ENCODE data around the gene RNF175. TPM values are rescaled to one million over a fixed set of nuclear protein-coding genes. Genes with fewer than 3 reads are reported as not detected.

Gene RNF175
- total and polyA plus RNA-seq, 4 donors: 7.8 to 41.7 (median 32.9) TPM

GRCh38 chr4:153792618-153793247, 32.9 kb upstream of the RNF175 start:
- no peak for DNase-seq (ENCODE audit: low read depth in 4 of 6, low spot score in 6 of 6)
- Histone ChIP-seq H3K4me1 (ENCODE audit: control insufficient read depth, insufficient read depth, low read length) (peaks cover 51% of the 10 kb centered on the region), H3K27ac (ENCODE audit: low read depth, low read length) (no peak overlapping the region)

GRCh38 chr4:153791746-153792617, 32.2 kb upstream of the RNF175 start:
- WGBS (ENCODE audit: insufficient coverage): 6% methylated on average over 30 of the region's 37 CpGs
- Histone ChIP-seq H3K27ac (ENCODE audit: low read depth, low read length) (no peak overlapping the region), H3K4me3 (ENCODE audit: low read depth, low read length) (peak overlapping the region; percentile 14)

More at GRCh38 chr4:153792618-153793247, 32.9 kb upstream of the RNF175 start:
- H3K27me3 ChIP-seq (ENCODE audit: control insufficient read depth, insufficient read depth, low read length): peaks cover 65% of the 10 kb centered on the region
- H3K4me3 ChIP-seq (ENCODE audit: low read depth, low read length): peak overlapping the region; percentile 14
- whole genome bisulfite sequencing (ENCODE audit: insufficient coverage): 9% methylated on average over 37 of the region's 39 CpGs
- H3K9me3 ChIP-seq (ENCODE audit: control insufficient read depth, insufficient read depth, low read length): no peaks in the 10 kb centered on the region
- H3K36me3 ChIP-seq (ENCODE audit: control insufficient read depth, insufficient read depth, low read length): no peaks in the 10 kb centered on the region

DNA sequence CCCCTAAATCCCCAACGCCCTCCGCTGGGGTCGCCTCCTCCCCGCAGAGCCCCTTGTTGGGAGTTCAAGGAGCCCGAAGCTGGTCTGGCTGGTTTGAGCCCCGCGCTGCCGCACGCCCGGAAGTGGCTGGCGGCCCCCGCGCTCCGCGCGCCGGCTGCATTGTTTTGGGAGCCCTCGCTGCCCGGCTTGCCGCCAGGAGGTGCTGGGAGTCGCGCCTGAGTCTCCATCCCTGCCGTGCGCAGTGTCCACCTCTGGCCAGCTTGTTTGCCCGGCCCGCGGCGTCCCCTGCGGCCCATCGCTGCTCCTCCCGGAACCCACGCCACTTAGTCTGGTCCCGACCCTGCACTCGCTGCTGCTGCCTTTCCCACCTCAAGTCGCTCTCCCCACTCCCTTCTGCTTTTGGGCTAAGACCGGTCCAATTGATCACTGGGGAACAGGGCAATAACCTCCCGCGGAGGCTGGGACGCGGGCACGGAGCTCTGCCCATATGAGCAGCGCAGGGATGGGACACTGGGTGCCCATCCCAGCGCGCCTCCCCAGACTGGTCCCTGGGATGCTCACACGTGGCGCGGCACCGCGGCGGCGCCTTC, 31.2 kb upstream of the RNF175 start:
- peaks cover 51% of the 10 kb centered on the region for H3K4me1 ChIP-seq (ENCODE audit: control insufficient read depth, insufficient read depth, low read length)
- WGBS (ENCODE audit: insufficient coverage): 2% methylated on average over 51 of the region's 51 CpGs
- peak in 2 of 6 donors; percentile 70 to 75 for DNase-seq (ENCODE audit: low read depth in 4 of 6, low spot score in 6 of 6)
- H3K36me3 ChIP-seq (ENCODE audit: control insufficient read depth, insufficient read depth, low read length): no peaks in the 10 kb centered on the region
- no peaks in the 10 kb centered on the region for H3K9me3 ChIP-seq (ENCODE audit: control insufficient read depth, insufficient read depth, low read length)
- no peak overlapping the region for H3K27ac ChIP-seq (ENCODE audit: low read depth, low read length)
- peak overlapping the region; percentile 14 for H3K4me3 ChIP-seq (ENCODE audit: low read depth, low read length)
- H3K27me3 ChIP-seq (ENCODE audit: control insufficient read depth, insufficient read depth, low read length): peaks cover 76% of the 10 kb centered on the region

More at GRCh38 chr4:153791746-153792617, 32.2 kb upstream of the RNF175 start:
- Histone ChIP-seq H3K36me3 (ENCODE audit: control insufficient read depth, insufficient read depth, low read length) (no peaks in the 10 kb centered on the region), H3K27me3 (ENCODE audit: control insufficient read depth, insufficient read depth, low read length) (peaks cover 72% of the 10 kb centered on the region), H3K9me3 (ENCODE audit: control insufficient read depth, insufficient read depth, low read length) (no peaks in the 10 kb centered on the region), H3K4me1 (ENCODE audit: control insufficient read depth, insufficient read depth, low read length) (peaks cover 51% of the 10 kb centered on the region)
- DNase-seq (ENCODE audit: low read depth in 4 of 6, low spot score in 6 of 6): peak in 2 of 6 donors; percentile 88 to 91

GRCh38 chr4:153790500-153790865, 30.7 kb upstream of the RNF175 start:
- WGBS (ENCODE audit: insufficient coverage): 36% methylated on average over 9 of the region's 10 CpGs
- H3K27ac ChIP-seq (ENCODE audit: low read depth, low read length): no peak overlapping the region
- no peaks in the 10 kb centered on the region for H3K36me3 ChIP-seq (ENCODE audit: control insufficient read depth, insufficient read depth, low read length)
- no peaks in the 10 kb centered on the region for H3K9me3 ChIP-seq (ENCODE audit: control insufficient read depth, insufficient read depth, low read length)
- DNase-seq (ENCODE audit: low read depth in 4 of 6, low spot score in 6 of 6): peak in 2 of 6 donors; percentile 45 to 52
- no peak overlapping the region for H3K4me3 ChIP-seq (ENCODE audit: low read depth, low read length)
- peaks cover 51% of the 10 kb centered on the region for H3K4me1 ChIP-seq (ENCODE audit: control insufficient read depth, insufficient read depth, low read length)
- peaks cover 77% of the 10 kb centered on the region for H3K27me3 ChIP-seq (ENCODE audit: control insufficient read depth, insufficient read depth, low read length)

GRCh38 chr4:153789741-153790499, 30.1 kb upstream of the RNF175 start:
- Histone ChIP-seq H3K4me3 (ENCODE audit: low read depth, low read length) (peak overlapping the region; percentile 40), H3K27me3 (ENCODE audit: control insufficient read depth, insufficient read depth, low read length) (peaks cover 75% of the 10 kb centered on the region), H3K9me3 (ENCODE audit: control insufficient read depth, insufficient read depth, low read length) (no peaks in the 10 kb centered on the region), H3K27ac (ENCODE audit: low read depth, low read length) (no peak overlapping the region), H3K36me3 (ENCODE audit: control insufficient read depth, insufficient read depth, low read length) (no peaks in the 10 kb centered on the region), H3K4me1 (ENCODE audit: control insufficient read depth, insufficient read depth, low read length) (peaks cover 51% of the 10 kb centered on the region)
- peak in 2 of 6 donors; percentile 62 to 71 for DNase-seq (ENCODE audit: low read depth in 4 of 6, low spot score in 6 of 6)
- 41% methylated on average over 13 of the region's 28 CpGs for WGBS (ENCODE audit: insufficient coverage)

DNA sequence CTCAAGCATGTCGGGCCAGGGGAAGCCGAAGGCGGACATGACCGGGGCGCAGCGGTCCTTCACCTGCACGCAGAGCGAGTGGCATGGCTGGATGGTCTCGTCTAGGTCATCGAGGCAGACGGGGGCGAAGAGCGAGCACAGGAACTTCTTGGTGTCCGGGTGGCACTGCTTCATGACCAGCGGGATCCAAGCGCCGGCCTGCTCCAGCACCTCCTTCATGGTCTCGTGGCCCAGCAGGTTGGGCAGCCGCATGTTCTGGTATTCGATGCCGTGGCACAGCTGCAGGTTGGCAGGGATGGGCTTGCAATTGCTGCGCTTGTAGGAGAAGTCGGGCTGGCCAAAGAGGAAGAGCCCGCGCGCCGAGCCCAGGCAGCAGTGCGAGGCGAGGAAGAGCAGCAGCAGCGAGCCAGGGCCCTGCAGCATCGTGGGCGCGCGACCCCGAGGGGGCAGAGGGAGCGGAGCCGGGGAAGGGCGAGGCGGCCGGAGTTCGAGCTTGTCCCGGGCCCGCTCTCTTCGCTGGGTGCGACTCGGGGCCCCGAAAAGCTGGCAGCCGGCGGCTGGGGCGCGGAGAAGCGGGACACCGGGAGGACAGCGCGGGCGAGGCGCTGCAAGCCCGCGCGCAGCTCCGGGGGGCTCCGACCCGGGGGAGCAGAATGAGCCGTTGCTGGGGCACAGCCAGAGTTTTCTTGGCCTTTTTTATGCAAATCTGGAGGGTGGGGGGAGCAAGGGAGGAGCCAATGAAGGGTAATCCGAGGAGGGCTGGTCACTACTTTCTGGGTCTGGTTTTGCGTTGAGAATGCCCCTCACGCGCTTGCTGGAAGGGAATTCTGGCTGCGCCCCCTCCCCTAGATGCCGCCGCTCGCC, 28.8 kb upstream of the RNF175 start, which contains the start of gene SFRP2:
Gene SFRP2 (minus strand): TSS at position 671 of the 864 bp plus-strand sequence. CDS start 248 bp downstream, at position 423.
- DNase-seq (ENCODE audit: low read depth in 4 of 6, low spot score in 6 of 6): peak in 2 of 6 donors; percentile 80 to 85
- 2% methylated on average over 72 of the region's 72 CpGs for WGBS (ENCODE audit: insufficient coverage)
- Histone ChIP-seq H3K4me1 (ENCODE audit: control insufficient read depth, insufficient read depth, low read length) (peaks cover 51% of the 10 kb centered on the region), H3K9me3 (ENCODE audit: control insufficient read depth, insufficient read depth, low read length) (no peaks in the 10 kb centered on the region), H3K36me3 (ENCODE audit: control insufficient read depth, insufficient read depth, low read length) (no peaks in the 10 kb centered on the region), H3K4me3 (ENCODE audit: low read depth, low read length) (peak within 1 kb of the TSS; percentile 40), H3K27ac (ENCODE audit: low read depth, low read length) (peak within 1 kb of the TSS; percentile 13), H3K27me3 (ENCODE audit: control insufficient read depth, insufficient read depth, low read length) (peaks cover 71% of the 10 kb centered on the region)

DNA sequence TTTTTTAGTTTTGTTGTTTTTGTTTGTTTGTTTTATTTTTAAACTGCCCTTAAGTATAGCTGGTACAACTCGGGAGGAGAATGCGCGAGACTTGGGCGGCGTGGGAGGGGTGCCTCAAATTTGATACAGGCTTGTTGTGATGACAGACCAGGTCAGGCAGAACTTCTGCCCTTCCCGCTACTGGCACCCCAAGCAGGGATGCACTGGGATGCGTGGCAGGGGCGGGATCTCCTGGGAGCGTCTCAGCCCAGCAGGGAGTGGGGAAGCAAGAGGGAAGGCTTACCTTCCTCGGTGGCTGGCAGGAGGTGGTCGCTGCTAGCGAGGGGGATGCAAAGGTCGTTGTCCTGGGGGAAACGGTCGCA, 28.2 kb upstream of the RNF175 start:
- H3K27me3 ChIP-seq (ENCODE audit: control insufficient read depth, insufficient read depth, low read length): peaks cover 65% of the 10 kb centered on the region
- H3K36me3 ChIP-seq (ENCODE audit: control insufficient read depth, insufficient read depth, low read length): no peaks in the 10 kb centered on the region
- no peak for DNase-seq (ENCODE audit: low read depth in 4 of 6, low spot score in 6 of 6)
- WGBS (ENCODE audit: insufficient coverage): 18% methylated on average over 11 of the region's 15 CpGs
- H3K27ac ChIP-seq (ENCODE audit: low read depth, low read length): no peak overlapping the region
- H3K4me1 ChIP-seq (ENCODE audit: control insufficient read depth, insufficient read depth, low read length): peaks cover 51% of the 10 kb centered on the region
- peak overlapping the region; percentile 40 for H3K4me3 ChIP-seq (ENCODE audit: low read depth, low read length)
- no peaks in the 10 kb centered on the region for H3K9me3 ChIP-seq (ENCODE audit: control insufficient read depth, insufficient read depth, low read length)

- Histone ChIP-seq H3K36me3 (ENCODE audit: control insufficient read depth, insufficient read depth, low read length) (no peaks in the 10 kb centered on the region), H3K4me3 (ENCODE audit: low read depth, low read length) (peak overlapping the region; percentile 40), H3K4me1 (ENCODE audit: control insufficient read depth, insufficient read depth, low read length) (peaks cover 46% of the 10 kb centered on the region), H3K9me3 (ENCODE audit: control insufficient read depth, insufficient read depth, low read length) (no peaks in the 10 kb centered on the region), H3K27ac (ENCODE audit: low read depth, low read length) (no peak overlapping the region), H3K27me3 (ENCODE audit: control insufficient read depth, insufficient read depth, low read length) (peaks cover 60% of the 10 kb centered on the region)
- DNase-seq (ENCODE audit: low read depth in 4 of 6, low spot score in 6 of 6): peak in 2 of 6 donors; percentile 27 to 31
- 50% methylated on average over 1 of the region's 5 CpGs for WGBS (ENCODE audit: insufficient coverage)
These were observed 27.8 kb upstream of the RNF175 start for GRCh38 chr4:153787575-153787974.
